Spleen (tissue), 7 donors: ENCODE results near the gene GNG13.

ENCODE experiments used
- POLR2A ChIP-seq, 3 donors: fragments of 450-650 bp; IDR thresholded peaks; one replicate each; pipeline ENCODE4 v1.5.1; 2017; ENCODE audit warnings: antibody characterized with exemption in 3 of 3, mild to moderate bottlenecking in 1 of 3
- POLR2AphosphoS5 ChIP-seq, 3 donors: sonication (generic); formaldehyde crosslinking; IDR thresholded peaks; one replicate each; pipeline ENCODE4 v1.5.1; 2017; ENCODE audit warnings: antibody characterized with exemption in 3 of 3
- TF ChIP-seq, protein P1 (sequence below), 11 experiments: fragments of 200-600 bp in 7 of 11; fragments of 450-650 bp in 4 of 11; sonication (generic) in 4 of 11; IDR thresholded peaks in 8 of 11; conservative IDR thresholded peaks in 3 of 11; 1 replicate in 7 of 11; 2 replicates in 4 of 11; pipeline versions ENCODE4 v1.4.0 to v1.8.0; 2016 to 2021; ENCODE audit warnings: antibody characterized with exemption in 11 of 11, inconsistent platforms in 4 of 11, mild to moderate bottlenecking in 1 of 11
- donor health status: DM: no; HTN: no; CAD: no; lungs with moderate emphysema.
- donor health status: DM: no; HTN: no; CAD: no.
- donor health status: DM: no; HTN: no; CAD: no.

GRCh38 chr16:833411-833810 lies 32.9 kb upstream of the GNG13 start:
- TF ChIP-seq, protein P1, sequence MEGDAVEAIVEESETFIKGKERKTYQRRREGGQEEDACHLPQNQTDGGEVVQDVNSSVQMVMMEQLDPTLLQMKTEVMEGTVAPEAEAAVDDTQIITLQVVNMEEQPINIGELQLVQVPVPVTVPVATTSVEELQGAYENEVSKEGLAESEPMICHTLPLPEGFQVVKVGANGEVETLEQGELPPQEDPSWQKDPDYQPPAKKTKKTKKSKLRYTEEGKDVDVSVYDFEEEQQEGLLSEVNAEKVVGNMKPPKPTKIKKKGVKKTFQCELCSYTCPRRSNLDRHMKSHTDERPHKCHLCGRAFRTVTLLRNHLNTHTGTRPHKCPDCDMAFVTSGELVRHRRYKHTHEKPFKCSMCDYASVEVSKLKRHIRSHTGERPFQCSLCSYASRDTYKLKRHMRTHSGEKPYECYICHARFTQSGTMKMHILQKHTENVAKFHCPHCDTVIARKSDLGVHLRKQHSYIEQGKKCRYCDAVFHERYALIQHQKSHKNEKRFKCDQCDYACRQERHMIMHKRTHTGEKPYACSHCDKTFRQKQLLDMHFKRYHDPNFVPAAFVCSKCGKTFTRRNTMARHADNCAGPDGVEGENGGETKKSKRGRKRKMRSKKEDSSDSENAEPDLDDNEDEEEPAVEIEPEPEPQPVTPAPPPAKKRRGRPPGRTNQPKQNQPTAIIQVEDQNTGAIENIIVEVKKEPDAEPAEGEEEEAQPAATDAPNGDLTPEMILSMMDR (IDR thresholded peaks at IDR 0.05 in 8 of 11, conservative IDR thresholded peaks at IDR 0.05 in 3 of 11): no peak
- TF ChIP-seq POLR2A (IDR thresholded peaks at IDR 0.05) (no peak), POLR2AphosphoS5 (IDR thresholded peaks at IDR 0.05) (no peak)
